Endothelial cell of umbilical vein (primary cell): ENCODE measurements around the gene MED6.

Experiments used
- EZH2 ChIP-seq: IDR thresholded peaks from 2 replicates; pipeline ENCODE4 v1.6.1; 2012; ENCODE audit warnings: borderline replicate concordance, low read depth, mild to moderate bottlenecking, moderate library complexity, low read length, inconsistent platforms; ENCODE audit not compliant: severe bottlenecking
- FOS ChIP-seq: IDR thresholded peaks from 2 replicates; pipeline ENCODE4 v1.6.1; 2011; ENCODE audit warnings: mild to moderate bottlenecking, low read length, moderate library complexity, borderline replicate concordance; ENCODE audit not compliant: insufficient read depth
- GATA2 ChIP-seq: IDR thresholded peaks from 2 replicates; pipeline ENCODE4 v1.7.0; 2011; ENCODE audit warnings: low read depth, mild to moderate bottlenecking, moderate library complexity, mixed read lengths, low read length; ENCODE audit not compliant: insufficient read length, insufficient read depth
- JUN ChIP-seq: IDR thresholded peaks from 2 replicates; pipeline ENCODE4 v1.6.1; 2011; ENCODE audit warnings: borderline replicate concordance, low read depth; ENCODE audit not compliant: insufficient read length, insufficient read depth
- POLR2A ChIP-seq: IDR thresholded peaks from 2 replicates; pipeline ENCODE4 v1.6.1; 2012; ENCODE audit warnings: low read depth, mild to moderate bottlenecking, control low read depth, low read length
- TF ChIP-seq, protein P1 (sequence below), 2 donors: IDR thresholded peaks; 1 replicate in 1 of 2; 2 replicates in 1 of 2; pipeline ENCODE4 v1.5.1; 2011; ENCODE audit warnings: low read length in 2 of 2, mild to moderate bottlenecking in 2 of 2, moderate library complexity in 2 of 2, control low read depth in 1 of 2, inconsistent platforms in 1 of 2, low read depth in 1 of 2; ENCODE audit not compliant: insufficient read depth in 1 of 2; ENCODE audit errors: extremely low read depth in 1 of 2
- TF ChIP-seq, protein P2 (sequence below): IDR thresholded peaks from 2 replicates; pipeline ENCODE4 v1.6.1; 2011; ENCODE audit not compliant: insufficient read depth, insufficient read length

DNA sequence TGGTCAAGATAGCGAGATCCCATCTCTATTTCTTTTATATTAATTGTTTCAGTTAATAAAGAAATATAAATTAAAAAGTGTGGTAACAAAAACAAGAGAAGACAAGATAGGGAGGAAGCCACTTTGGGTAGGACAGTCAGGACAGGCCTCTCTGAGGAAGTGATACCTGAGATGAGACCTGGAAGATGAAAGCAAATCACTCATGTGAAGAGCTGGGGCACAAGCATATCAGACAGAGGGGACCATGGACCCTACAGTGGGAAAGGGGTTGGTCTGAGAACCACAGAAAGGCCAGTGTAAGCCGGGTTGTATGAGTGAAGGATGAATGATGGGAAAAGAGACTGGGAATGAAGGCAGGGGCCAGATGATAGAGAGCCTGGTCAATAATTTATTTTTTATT lies 1.8 kb upstream of the MED6 start:
- TF ChIP-seq, protein P1, sequence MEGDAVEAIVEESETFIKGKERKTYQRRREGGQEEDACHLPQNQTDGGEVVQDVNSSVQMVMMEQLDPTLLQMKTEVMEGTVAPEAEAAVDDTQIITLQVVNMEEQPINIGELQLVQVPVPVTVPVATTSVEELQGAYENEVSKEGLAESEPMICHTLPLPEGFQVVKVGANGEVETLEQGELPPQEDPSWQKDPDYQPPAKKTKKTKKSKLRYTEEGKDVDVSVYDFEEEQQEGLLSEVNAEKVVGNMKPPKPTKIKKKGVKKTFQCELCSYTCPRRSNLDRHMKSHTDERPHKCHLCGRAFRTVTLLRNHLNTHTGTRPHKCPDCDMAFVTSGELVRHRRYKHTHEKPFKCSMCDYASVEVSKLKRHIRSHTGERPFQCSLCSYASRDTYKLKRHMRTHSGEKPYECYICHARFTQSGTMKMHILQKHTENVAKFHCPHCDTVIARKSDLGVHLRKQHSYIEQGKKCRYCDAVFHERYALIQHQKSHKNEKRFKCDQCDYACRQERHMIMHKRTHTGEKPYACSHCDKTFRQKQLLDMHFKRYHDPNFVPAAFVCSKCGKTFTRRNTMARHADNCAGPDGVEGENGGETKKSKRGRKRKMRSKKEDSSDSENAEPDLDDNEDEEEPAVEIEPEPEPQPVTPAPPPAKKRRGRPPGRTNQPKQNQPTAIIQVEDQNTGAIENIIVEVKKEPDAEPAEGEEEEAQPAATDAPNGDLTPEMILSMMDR (IDR thresholded peaks at IDR 0.05; ENCODE audit: extremely low read depth in 1 of 2, insufficient read depth in 1 of 2, low read depth in 1 of 2, low read length in 2 of 2): no peak
- TF ChIP-seq GATA2: no peak
- TF ChIP-seq FOS: no peak
- no peak for TF ChIP-seq POLR2A
- no peak for TF ChIP-seq EZH2
- no peak for TF ChIP-seq JUN
- TF ChIP-seq, protein P2, sequence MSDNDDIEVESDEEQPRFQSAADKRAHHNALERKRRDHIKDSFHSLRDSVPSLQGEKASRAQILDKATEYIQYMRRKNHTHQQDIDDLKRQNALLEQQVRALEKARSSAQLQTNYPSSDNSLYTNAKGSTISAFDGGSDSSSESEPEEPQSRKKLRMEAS: no peak
